ENCODE results near the gene STPG3. TPM values are rescaled to one million over a fixed set of nuclear protein-coding genes. Genes with fewer than 3 reads are reported as not detected.
"Not testable (repeated sequence)": the region's sequence is repeated elsewhere in the genome, so short reads cannot be mapped to it uniquely, and the experiment has no call there.

Gene STPG3
- total and polyA plus RNA-seq, 2 of the 8 experiments (the other 6 are each of a cell fraction or from before 2014, with no cell fraction given), result not detected

GRCh38 chr9:137239541-137240200, 11.4 kb upstream of the STPG3 start:
- Histone ChIP-seq H3K79me2 (ENCODE audit: control insufficient read depth in 1 of 2, insufficient read depth in 2 of 2, low read length in 2 of 2) (peaks cover 0 to 20% of the 10 kb centered on the region in 2 experiments; a peak in 2 of 4 replicates), H4K20me1 (replicated peaks in 1 of 2; ENCODE audit: control insufficient read depth in 1 of 2, insufficient read depth in 2 of 2, low read length in 2 of 2) (peaks cover 22 to 23% of the 10 kb centered on the region in 2 experiments), H3K9ac (replicated peaks in 1 of 4; ENCODE audit: extremely low read depth in 1 of 4, low read depth in 3 of 4, low read length in 3 of 4) (peak overlapping the region in 2 of 4 experiments; percentile 56 to 59; a peak in 2 of 7 replicates), H3K4me2 (ENCODE audit: insufficient read depth in 1 of 2, low read depth in 2 of 2, low read length in 2 of 2) (peak overlapping the region; percentile 49 to 75), H3K36me3 (ENCODE audit: control insufficient read depth in 2 of 4, insufficient read depth in 4 of 4, low read length in 3 of 4) (peaks cover 6 to 18% (median 15%) of the 10 kb centered on the region in 4 experiments; a peak in 7 of 8 replicates), H3K4me1 (replicated peaks in 1 of 4; ENCODE audit: control insufficient read depth in 3 of 4, insufficient read depth in 4 of 4, low read length in 3 of 4) (peaks cover 0 to 25% (median 17%) of the 10 kb centered on the region in 4 experiments; a peak in 6 of 7 replicates), H3K56ac (replicated peaks; ENCODE audit: insufficient read length, low read depth, low read length) (peak overlapping the region; percentile 77), H3K4me3 (ENCODE audit: extremely low read depth in 1 of 4, insufficient read depth in 2 of 4, low read depth in 3 of 4, low read length in 4 of 4) (peak overlapping the region; percentile 64 to 83 (median 70))
- not testable (repeated sequence) for H2AFZ ChIP-seq (ENCODE audit: low read length); H3K14ac ChIP-seq (ENCODE audit: insufficient read length); H4K8ac ChIP-seq (ENCODE audit: extremely low read depth, insufficient read depth, low read length); H3K27me3 ChIP-seq (replicated peaks in 1 of 4; ENCODE audit: control insufficient read depth in 3 of 4, extremely low read depth in 1 of 4, insufficient read depth in 3 of 4, low read length in 3 of 4); DNase-seq (ENCODE audit: low read depth in 1 of 2, low spot score in 2 of 2); H3K9me3 ChIP-seq (ENCODE audit: insufficient read depth in 2 of 2, low read depth in 1 of 2, low read length in 1 of 2); H3K79me1 ChIP-seq (ENCODE audit: low read depth, low read length); H2BK20ac ChIP-seq (ENCODE audit: low read length); FAIRE-seq; H3K27ac ChIP-seq (ENCODE audit: low read depth, low read length); H2AK5ac ChIP-seq (ENCODE audit: low read depth, low read length); H4K5ac ChIP-seq (ENCODE audit: insufficient read length, low read depth, low read length); H2BK5ac ChIP-seq (ENCODE audit: low read depth, low read length); H4K91ac ChIP-seq (replicated peaks; ENCODE audit: insufficient read length, low read length); H2BK120ac ChIP-seq (replicated peaks; ENCODE audit: low read depth, low read length); H2BK12ac ChIP-seq (ENCODE audit: low read depth, low read length); H3K23ac ChIP-seq (ENCODE audit: insufficient read length); H2BK15ac ChIP-seq (ENCODE audit: low read length); H3K4ac ChIP-seq (replicated peaks; ENCODE audit: insufficient read length, low read depth, low read length); H3K18ac ChIP-seq (ENCODE audit: extremely low read depth, low read length); H3K23me2 ChIP-seq (ENCODE audit: low read depth, low read length)
- CTCF ChIA-PET (ENCODE audit: partially characterized antibody), result interaction anchor here (0.6 to 9.1 kb wide), 9 partner anchors 14 to 101 kb away, joined by 3 to 113 read pairs (median 4); partner anchors contain the start of genes CYSRT1, RNF208 and RNF224
- POLR2A ChIA-PET (ENCODE audit: partially characterized antibody), result interaction anchor here (0.6 to 69.9 kb wide), 12 partner anchors 5 to 215 kb away, joined by 3 to 1462 read pairs (median 5); partner anchors contain the start of genes CYSRT1, LRRC26, NDOR1 and NELFB
- WGBS, 2 experiments (ENCODE audit: extremely low coverage in 1 of 2, insufficient coverage in 1 of 2, insufficient read length in 1 of 2, insufficient replicate concordance in 2 of 2, low coverage in 1 of 2, low lambda C conversion rate in 2 of 2, missing lambda C conversion rate in 1 of 2), result 39% methylated on average over 17 of the region's 27 CpGs; no CpG with 5 or more reads in 1 of the 2 experiments

Measured in H1 (cell line).